Urothelium cell line (cell line): ENCODE results near the gene DCUN1D5.
A peak's percentile ranks its signal among the peaks of the same experiment; 100 is the strongest.

Experiments
- DNase-seq: peaks from one replicate; pipeline ENCODE4 v3.0.0; 2011; ENCODE audit warnings: low spot score, mixed read lengths
- FAIRE-seq: peaks from 2 replicates; lab custom pipeline; 2011; peaks lifted over from hg19 to GRCh38; lab: Jason Lieb, UNC

DCUN1D5 gene

DNA sequence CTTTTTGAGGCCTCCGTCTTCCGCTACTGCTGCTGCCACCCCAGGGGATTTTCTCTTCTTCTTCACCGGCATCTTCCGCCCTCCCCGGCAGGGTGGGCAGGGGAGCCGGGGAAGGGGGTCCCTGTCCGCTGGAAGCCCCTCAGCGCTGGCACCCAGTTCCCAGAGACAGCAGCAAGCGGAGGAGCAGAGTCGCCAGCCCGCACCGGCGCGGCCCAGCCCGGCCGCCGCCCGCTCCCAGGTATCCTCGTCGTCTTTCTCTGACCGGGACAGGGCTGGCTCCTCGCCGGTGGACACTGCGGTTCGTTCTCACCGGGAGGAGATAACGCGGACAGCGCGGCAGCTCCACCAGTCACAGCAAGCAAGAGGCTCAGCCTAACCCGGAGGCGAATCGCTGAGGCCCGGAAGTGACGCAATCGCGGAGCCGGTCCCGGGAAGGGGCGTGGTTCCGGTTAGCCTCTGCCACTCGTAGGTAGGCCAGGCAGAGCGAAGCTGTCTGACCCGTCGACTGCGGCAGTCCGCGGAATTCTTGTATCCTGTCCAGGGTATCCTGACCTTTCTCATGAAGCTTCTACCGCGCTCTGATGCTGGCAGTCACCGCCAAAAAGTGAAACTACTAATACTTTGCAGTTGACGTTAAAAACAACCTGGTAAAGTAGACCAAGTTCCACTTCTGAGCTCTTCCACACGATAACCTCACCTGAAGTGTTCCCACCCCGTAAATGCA, at the start of gene DCUN1D5:
Gene DCUN1D5 (minus strand): TSS at position 360 of the 724 bp plus-strand sequence. CDS start 288 bp downstream, at position 72.
- peak; percentile 86 for FAIRE-seq
- peak; percentile 97 for DNase-seq

DNA sequence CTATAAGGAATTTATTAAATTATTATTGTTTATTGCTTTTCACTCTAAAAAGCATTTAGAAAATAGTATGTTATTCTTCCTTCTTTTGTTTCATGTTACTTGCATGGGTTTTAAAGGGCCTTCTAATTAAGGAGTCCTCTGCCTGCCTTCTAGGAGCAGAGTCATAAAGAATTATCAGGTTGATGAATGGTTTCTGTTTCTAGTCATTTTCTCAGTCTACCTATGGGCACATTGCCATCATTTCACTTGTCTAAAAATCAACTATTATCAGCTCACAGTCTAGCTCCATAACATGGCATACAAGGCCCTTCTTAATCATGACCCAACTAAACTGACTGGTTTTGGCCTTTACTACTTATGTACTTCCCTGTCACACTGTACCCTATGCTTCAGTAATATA, 33.5 kb upstream of the DCUN1D5 start:
- DNase-seq (no peak), FAIRE-seq (no peak)

GRCh38 chr11:103114836-103115235, 22.9 kb upstream of the DCUN1D5 start:
- DNase-seq (no peak), FAIRE-seq (no peak)

DNA sequence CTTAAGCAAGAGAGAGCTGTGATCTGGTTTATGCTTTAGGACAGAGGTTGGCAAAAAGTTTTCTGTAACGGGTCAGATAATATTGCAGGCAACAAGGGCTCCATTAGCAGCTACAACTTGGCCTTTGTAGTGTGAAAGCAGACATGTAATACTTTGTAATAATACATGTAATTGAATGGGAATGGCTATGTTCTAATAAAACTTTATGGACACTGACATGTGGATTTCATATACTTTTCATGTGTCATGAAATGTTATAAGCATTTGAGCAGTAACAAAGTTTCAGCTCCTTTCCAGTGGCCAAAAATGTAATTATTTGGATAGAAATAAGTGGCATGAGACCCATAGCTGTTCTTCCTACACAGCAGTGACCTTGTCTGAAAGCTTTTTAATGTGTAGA, 20.4 kb upstream of the DCUN1D5 start:
- no peak for FAIRE-seq

GRCh38 chr11:103111400-103111799, 19.4 kb upstream of the DCUN1D5 start:
- FAIRE-seq = no peak
- no peak for DNase-seq

More for the DNA sequence above, 20.4 kb upstream of the DCUN1D5 start:
- DNase-seq = no peak

GRCh38 chr11:103110391-103110790, 18.4 kb upstream of the DCUN1D5 start:
- FAIRE-seq = no peak
- DNase-seq = peak; percentile 8

- DNase-seq (no peak), FAIRE-seq (peak; percentile 98)
These were observed 17.9 kb upstream of the DCUN1D5 start for GRCh38 chr11:103109818-103110388.

DNA sequence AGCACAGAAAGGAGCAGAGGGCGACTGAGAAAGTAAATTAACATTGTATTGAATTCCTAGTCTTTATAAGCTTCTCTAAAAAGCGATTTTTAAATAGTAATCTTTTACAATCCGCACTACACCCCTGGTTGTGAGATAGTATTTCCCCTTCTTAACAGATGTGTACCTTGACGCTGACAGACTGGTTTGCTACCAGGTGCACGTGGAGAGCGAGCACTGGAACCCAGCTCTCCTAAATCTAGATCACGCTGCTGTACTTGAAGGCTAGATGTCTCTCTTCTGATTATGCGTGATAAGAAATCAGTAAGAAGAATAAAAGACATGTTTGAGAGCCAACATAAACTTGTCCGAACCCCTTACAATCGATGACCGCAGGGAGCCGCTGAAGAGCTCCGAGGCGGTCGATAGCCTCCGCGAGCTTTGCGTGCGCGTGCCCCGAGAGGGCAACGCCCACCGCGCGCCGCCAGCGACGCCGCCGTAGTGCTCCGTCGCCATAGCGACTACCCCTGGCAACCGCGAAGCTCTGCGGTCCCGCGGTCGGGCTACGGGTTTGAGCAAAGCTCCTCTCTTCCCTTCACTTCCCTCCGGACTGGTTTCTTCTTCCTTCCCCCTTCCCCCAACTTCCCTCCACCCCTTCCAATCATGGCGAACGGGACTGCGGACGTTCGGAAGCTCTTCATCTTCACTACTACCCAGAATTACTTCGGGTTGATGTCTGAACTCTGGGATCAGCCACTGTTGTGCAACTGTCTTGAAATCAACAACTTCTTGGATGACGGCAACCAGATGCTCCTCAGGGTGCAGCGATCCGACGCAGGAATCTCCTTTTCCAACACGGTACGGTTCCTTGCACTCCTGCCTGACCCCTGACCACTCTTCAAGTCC, 17.2 kb upstream of the DCUN1D5 start, which contains the start of gene DYNC2H1:
Gene DYNC2H1 (plus strand): TSS at position 494 of the 885 bp plus-strand sequence. CDS start 149 bp downstream, at position 643.
- peak; percentile 67 for FAIRE-seq
- DNase-seq = peak; percentile 95

GRCh38 chr11:103097279-103097678, 5.3 kb upstream of the DCUN1D5 start:
- DNase-seq (no peak), FAIRE-seq (no peak)

- FAIRE-seq (no peak), DNase-seq (peak; percentile 26)
These were observed 728 bp downstream of the DCUN1D5 start for GRCh38 chr11:103091064-103091800.

GRCh38 chr11:103086461-103086860, 5.5 kb downstream of the DCUN1D5 start:
- DNase-seq (no peak), FAIRE-seq (no peak)

GRCh38 chr11:103085758-103086365, 6.1 kb downstream of the DCUN1D5 start:
- DNase-seq = no peak
- no peak for FAIRE-seq

DNA sequence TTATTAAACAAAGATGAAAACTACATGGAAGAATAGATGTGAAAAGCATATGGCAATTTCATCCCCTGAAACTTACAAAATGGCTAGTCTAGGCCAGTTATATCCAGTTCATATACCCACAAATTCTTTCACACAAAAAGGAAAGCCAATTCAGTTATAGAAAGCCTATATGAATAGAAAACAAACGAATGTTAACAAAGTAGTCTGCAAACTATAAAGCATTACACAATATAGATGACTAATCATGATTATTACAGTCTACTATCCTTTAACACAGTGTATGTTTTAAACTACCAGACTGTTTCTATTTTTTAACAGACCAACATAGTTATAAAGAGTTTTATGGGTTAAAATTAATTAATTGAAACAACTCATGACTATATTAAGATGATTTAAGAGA, 12.1 kb downstream of the DCUN1D5 start:
- DNase-seq (no peak), FAIRE-seq (no peak)

- no peak for FAIRE-seq
- DNase-seq = no peak
These were observed 13.2 kb downstream of the DCUN1D5 start for GRCh38 chr11:103078710-103079109.

DNA sequence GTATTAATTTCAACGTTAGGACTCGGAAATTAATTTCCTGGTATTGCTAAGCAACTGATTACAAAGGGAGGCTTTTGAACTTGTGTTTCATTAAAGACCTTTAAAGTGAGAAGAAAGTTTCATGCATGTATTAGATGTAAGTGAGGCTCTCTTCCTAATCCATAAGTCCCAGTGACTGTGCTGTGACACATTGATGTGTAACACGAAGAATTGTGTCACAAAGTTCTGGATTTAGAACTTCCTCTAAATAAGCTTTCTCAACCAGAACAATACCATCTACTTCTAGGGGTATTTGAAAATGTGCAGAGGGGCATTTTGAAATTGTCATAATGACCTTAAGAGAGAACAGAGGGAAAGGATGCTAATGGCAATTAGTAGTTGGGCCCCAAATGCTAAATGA, 14.4 kb downstream of the DCUN1D5 start:
- DNase-seq (no peak), FAIRE-seq (no peak)

DNA sequence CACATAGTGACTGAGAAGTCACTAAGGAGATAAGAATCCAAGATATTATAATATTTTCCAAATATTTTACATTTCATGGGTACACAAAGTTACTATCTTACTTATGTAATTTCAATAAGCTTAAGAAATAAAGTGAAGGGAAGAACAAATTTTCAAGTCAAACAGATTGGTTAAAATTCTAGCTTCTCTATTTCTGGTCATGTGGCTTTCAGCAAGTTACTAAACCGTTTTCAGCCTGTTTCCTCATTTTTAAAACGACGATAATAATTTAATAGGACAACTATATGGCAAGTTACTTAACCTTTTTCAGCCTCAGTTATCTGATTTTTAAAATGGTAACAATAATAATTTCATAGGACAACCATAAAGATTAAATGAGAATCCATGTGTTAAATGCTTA, 15.6 kb downstream of the DCUN1D5 start:
- FAIRE-seq (no peak), DNase-seq (no peak)

DNA sequence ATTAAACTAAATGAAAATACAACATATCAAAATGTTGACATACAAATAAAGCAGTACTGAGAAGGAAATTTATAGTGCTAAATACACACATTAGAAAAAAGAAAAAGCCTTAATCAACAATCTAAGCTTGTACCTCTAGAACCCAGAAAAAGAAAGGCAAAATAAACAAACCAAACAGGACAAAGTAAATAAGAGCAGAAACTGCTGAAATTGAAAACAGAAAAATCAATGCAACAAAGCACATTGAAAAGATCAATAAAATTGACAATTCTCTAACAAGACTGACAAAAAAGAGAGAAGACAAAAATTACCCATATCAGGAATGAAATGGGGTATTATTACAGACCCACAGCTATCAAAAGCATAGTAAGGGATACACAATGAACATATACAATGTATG, 21.0 kb downstream of the DCUN1D5 start:
- DNase-seq (no peak), FAIRE-seq (no peak)

DNA sequence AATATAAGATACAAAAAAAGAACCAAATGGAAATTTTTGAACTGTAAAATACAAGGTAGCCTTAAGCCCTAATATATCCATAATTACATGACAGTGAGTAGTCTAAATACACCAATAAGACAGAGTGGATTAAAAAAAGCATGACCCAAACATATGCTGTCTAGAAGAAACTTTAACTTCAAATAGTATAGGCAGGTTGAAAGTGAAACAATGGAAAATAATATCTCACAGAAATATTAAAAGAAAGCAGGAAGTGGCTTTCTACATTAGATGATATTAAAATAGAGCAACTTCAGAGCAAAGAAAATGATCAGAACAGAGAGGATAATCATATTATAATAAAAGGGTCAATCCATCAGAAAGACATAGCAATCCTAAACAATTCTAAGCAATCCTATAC, 21.8 kb downstream of the DCUN1D5 start:
- no peak for DNase-seq
- no peak for FAIRE-seq

- no peak for DNase-seq
- no peak for FAIRE-seq
These were observed 22.6 kb downstream of the DCUN1D5 start for GRCh38 chr11:103069367-103069766.

DNA sequence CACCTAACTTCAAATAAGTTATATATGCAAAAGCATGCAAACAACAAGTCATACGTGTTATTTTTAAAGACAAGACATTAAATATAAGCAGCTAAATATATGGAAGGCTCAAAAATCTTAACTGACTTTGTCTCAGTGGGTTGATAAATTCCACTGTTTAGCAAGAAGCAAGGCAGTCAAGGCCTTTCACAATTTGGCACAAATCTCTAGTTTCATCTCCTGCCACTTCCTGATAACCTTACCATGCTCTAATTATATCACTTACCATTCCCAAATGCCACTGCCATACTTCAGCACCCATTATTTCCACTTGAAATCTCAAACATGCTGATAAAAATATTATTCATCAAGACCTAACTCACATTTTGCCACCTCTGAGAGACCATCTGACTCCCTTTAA, 24.8 kb downstream of the DCUN1D5 start:
- DNase-seq (no peak), FAIRE-seq (no peak)
